Activated T-helper 1 cell treated with anti-CD3 and anti-CD28 coated beads, Interleukin-12 subunit alpha, Interleukin-12 subunit beta, Interleukin-2, Interleukin-4 antibody, amounts not matched to agents 30 ng/mL and 10 ng/mL and 1 ng/mL, durations not matched to agents 14 hours and 24 hours and 36 hours (primary cell): Measurements from ENCODE around the gene GSE1. TPM values are rescaled to one million over a fixed set of nuclear protein-coding genes. Genes with fewer than 3 reads are reported as not detected.
A peak's percentile ranks its signal among the peaks of the same experiment; 100 is the strongest.

Source experiments
- DNase-seq: peaks from one replicate; pipeline ENCODE4 v3.0.0; 2021; ENCODE audit warnings: low spot score
- H3K27ac Mint-ChIP-seq: one replicate; pipeline ENCODE4 v1.8.0; 2021; ENCODE audit warnings: mild to moderate bottlenecking, mixed read lengths
- H3K27me3 Mint-ChIP-seq: one replicate; pipeline ENCODE4 v1.8.0; 2022; ENCODE audit warnings: mild to moderate bottlenecking, moderate library complexity, mixed read lengths; ENCODE audit not compliant: insufficient read depth
- H3K36me3 Mint-ChIP-seq: one replicate; pipeline ENCODE4 v1.8.0; 2021; ENCODE audit warnings: low read depth, mixed read lengths
- H3K4me1 Mint-ChIP-seq: one replicate; pipeline ENCODE4 v1.8.0; 2021; ENCODE audit warnings: low read depth, mixed read lengths
- H3K4me3 Mint-ChIP-seq: one replicate; pipeline ENCODE4 v1.8.0; 2021; ENCODE audit warnings: mild to moderate bottlenecking, moderate library complexity, mixed read lengths
- H3K9me3 Mint-ChIP-seq: one replicate; pipeline ENCODE4 v1.8.0; 2021; ENCODE audit warnings: mixed read lengths
- intact Hi-C: fragments of 100-400 bp; cut with micrococcal nuclease; formaldehyde crosslinking; loops from one replicate; pipeline ENCODE4 v1.15.1; 2024
- total RNA-seq: library from RNA; stranded (reverse); gene quantifications from 2 replicates; pipeline ENCODE4 v1.2.3, GENCODE V29; 2022

GSE1 gene
- 35.2 and 35.3 TPM in 2 replicates for total RNA-seq

DNA sequence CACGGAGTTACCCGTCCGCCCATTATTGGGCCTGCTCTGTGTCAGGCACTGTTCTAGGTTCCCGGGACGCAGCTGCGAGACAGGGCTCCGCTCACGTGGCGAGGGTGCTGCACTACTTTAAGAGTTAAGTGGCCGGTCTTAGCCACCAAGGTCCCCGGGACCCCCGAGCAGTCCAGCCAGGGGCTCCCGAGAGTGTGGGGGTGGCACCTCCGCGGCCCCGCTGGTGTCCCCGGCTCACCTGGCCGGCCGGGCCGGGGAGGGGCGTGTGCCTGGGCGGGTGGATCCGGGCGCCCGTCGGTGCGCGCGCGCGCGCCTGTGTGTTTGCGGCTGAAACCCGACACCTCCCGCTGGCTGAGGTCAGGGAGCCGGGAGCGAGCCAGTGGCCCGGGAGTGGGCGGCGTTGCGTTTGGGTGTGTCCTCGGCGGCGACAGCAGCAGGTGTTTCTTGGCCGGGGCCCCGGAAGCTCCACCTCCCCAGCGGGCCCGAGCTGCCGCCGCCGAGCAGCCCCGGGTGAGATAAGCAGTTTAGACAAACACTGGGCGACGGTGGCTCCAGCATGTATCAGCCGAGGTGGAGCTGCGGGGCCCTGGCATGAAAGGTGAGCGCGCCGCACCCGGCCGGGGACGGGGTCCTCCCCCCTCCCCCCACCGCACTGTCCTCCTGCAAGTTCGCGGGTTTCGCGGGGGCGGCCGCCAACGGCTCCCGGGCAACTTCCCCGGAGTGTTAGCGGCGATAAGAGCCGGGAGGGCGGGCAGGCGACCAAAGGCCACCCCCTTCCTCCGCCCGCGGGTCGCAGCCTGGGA lies at the start of gene GSE1:
GSE1 (plus strand) TSS at position 522 of the 803 bp plus-strand sequence; CDS start at position 592, 70 bp downstream.
- no peaks in the 10 kb centered on the region for H3K36me3 Mint-ChIP-seq
- DNase-seq, result peak; percentile 57
- peak within 1 kb of the TSS; percentile 67 for H3K4me3 Mint-ChIP-seq
- peaks cover 21% of the 10 kb centered on the region for H3K27me3 Mint-ChIP-seq
- peaks cover 38% of the 10 kb centered on the region for H3K4me1 Mint-ChIP-seq
- intact Hi-C loops, result loop anchor here (2.0 to 10.0 kb wide), 3 partner anchors 306 to 498 kb away; partner anchors contain the start of gene CIBAR2
- no peaks in the 10 kb centered on the region for H3K9me3 Mint-ChIP-seq
- no peak within 1 kb of the TSS for H3K27ac Mint-ChIP-seq

DNA sequence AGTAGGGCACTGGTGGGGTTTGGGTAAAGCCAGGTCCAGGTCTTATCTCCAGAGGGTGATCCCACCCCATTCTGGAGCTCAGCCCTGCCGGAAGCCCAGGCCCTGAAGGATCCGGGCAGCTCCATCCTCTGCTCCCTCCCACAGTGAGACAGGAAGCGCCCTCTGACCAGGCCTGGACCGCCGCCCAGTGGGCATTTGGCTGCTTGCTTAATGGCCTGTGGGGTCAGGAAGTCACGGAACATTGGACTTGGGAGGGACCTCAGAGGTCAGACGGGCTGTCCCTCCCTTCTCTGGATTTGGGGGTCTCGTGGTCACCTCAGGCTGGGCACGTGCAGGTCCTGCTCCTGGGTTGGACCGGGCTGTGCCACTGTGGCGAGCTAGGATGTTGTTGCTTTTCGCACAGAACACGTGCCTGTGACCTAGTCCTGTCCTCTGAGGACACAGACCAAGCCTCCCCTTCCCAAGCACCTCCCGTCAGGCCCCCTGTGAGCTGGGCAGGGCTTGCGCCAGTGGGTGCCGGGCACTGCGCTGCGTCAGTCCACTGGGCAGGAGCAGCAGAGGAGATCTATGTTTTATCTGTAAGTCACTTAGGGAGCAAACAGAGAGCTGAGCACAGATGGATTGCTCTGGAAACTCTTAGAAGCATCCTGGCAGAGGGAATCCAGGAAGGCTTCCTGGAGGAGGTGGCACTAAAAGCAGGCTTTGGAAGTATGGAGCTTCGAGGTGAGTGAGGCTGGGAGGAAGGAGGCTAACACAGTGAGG lies 49.4 kb upstream of the GSE1 start:
- Mint-ChIP-seq H3K9me3 (no peaks in the 10 kb centered on the region), H3K27ac (no peak overlapping the region), H3K4me1 (peaks cover 31% of the 10 kb centered on the region), H3K4me3 (no peak overlapping the region), H3K27me3 (no peaks in the 10 kb centered on the region), H3K36me3 (no peaks in the 10 kb centered on the region)
- no peak for DNase-seq
- intact Hi-C loops, result loop anchor here (1.0 kb wide), 1 partner anchor 8 kb away; no protein-coding TSS in a partner anchor

DNA sequence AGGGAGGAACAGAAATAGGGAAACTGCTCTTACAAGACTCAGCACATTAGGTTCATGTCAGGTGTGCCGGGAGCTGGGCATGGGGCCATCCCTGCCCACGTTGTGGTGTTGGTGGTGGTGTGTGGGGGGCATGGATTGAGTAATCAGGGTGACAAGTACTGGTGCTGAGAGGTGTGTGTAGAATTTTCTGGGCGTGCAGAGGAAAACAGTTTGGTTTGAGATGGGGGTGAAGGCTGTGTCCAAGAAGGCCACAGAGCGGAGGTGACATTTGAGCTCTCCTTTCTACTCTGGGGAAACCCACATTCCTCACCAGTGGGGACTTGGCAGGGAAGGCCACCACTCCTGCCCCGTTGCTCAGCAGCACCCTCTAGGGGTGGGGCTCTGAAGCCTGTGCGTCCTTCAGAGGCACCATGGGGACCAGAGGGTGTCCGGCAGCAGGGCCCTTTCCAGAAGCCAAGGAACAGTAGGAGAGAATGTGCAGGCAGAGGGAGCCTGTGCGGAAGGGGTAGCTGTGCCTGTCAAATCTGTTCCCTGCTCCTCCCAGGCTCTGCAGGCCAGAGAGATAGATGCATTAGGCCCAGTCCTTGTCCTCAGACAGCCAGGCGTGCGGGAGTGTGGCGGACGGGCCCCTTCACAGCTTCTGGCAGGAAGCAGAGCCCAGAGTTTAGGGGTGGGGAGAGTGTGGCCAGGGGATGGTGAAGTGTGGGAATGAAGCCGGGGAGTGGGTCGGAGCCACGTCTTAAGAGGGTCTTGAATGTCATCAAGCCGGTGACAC lies 48.7 kb upstream of the GSE1 start:
- Mint-ChIP-seq H3K4me3 (no peak overlapping the region), H3K4me1 (peaks cover 31% of the 10 kb centered on the region), H3K27ac (no peak overlapping the region), H3K36me3 (no peaks in the 10 kb centered on the region), H3K27me3 (no peaks in the 10 kb centered on the region), H3K9me3 (peaks cover 5% of the 10 kb centered on the region)
- DNase-seq, result no peak
- intact Hi-C loops, result loop anchor here (1.0 kb wide), 1 partner anchor 9 kb away; no protein-coding TSS in a partner anchor

DNA sequence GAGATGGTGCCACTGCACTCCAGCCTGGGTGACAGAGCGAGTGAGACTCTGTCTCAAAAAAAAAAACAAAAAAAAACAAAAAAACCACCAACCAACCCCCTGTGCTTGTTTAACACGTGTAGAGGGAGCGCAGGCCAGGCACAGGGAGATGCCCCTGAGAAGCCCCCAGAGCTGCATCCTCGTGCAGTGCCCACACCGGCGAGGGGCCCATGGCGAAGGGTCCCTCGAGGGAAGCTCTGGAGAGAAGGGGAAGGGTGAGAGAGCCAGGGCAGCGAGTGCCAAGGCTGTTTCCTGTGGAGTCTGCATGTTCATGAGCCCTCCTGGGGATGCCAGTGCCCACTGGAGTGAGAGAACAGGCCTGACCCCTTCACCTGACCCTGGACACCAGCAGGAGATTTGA lies 47.8 kb upstream of the GSE1 start:
- Mint-ChIP-seq H3K4me3 (no peak overlapping the region), H3K27ac (no peak overlapping the region), H3K27me3 (no peaks in the 10 kb centered on the region), H3K36me3 (no peaks in the 10 kb centered on the region), H3K9me3 (peaks cover 8% of the 10 kb centered on the region), H3K4me1 (peaks cover 38% of the 10 kb centered on the region)
- no peak for DNase-seq
- intact Hi-C loops, result no loop called here

DNA sequence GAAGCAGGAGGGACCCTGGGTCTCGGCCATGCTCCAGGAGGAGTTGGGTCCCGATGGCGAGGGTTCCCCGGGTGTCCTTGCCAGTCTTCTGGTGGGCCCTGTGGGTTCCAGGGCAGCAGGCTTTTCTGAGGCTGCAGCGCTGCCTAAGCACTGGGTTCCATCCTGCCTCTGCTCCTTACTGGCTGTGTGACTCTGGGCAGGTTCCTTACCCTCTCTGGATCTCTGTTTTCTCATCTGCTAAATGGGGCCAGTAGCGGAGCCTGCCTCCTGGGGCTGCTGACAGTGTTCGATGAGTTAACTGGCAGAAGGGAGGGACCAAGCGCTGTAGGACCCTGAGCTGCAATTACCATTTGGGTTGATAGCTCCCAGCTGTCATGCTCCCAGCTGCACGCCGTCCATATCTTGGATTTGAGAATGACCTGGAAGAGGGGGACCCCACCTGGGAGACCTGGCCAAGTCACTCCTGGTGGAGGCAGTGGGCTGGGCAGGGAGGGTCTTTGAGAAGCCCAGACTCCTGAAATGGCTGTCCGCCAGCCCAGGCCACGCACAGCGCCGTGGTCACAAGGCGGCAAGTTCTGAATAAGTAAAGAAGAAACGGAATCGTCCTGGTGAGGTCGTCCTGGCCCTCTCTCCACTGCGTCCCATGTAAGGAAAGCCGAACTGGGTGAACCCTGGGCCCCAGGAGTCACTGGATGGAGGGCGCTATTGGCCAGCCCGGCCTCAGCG lies 47.2 kb upstream of the GSE1 start:
- H3K4me1 Mint-ChIP-seq, result peaks cover 41% of the 10 kb centered on the region
- no peaks in the 10 kb centered on the region for H3K27me3 Mint-ChIP-seq
- DNase-seq, result no peak
- H3K36me3 Mint-ChIP-seq, result peaks cover 3% of the 10 kb centered on the region
- intact Hi-C loops, result no loop called here
- H3K27ac Mint-ChIP-seq, result no peak overlapping the region
- H3K9me3 Mint-ChIP-seq, result peaks cover 8% of the 10 kb centered on the region
- no peak overlapping the region for H3K4me3 Mint-ChIP-seq

DNA sequence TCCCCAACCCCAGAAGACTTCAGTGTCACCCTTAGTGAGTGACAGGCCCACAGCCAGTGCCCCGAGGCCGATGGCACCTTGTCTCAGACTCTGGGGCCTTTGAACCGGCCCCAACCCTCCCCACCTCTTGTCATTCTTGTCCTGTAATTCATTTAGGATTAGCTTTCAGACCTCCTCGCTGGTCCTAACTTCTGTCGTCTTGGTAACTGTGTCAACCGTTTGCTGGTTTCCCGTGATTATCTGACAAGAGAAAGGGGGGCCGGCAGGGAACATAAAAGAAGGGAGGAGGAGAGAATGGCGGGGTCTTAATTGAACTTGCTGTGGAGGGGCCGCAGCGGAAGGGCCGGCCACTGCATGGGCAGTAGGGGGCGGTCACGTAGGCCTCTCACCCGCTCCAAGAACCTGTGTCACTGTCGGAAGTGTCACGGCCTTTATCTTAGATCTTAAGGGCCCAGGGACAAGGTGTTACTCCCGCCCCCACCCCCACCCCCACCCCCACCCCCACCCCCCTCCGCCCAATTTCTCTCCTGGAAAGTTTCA lies 46.5 kb upstream of the GSE1 start:
- Mint-ChIP-seq H3K36me3 (peaks cover 6% of the 10 kb centered on the region), H3K4me1 (peaks cover 48% of the 10 kb centered on the region), H3K27ac (no peak overlapping the region), H3K9me3 (peaks cover 8% of the 10 kb centered on the region), H3K27me3 (no peaks in the 10 kb centered on the region), H3K4me3 (no peak overlapping the region)
- intact Hi-C loops, result no loop called here
- DNase-seq, result no peak

DNA sequence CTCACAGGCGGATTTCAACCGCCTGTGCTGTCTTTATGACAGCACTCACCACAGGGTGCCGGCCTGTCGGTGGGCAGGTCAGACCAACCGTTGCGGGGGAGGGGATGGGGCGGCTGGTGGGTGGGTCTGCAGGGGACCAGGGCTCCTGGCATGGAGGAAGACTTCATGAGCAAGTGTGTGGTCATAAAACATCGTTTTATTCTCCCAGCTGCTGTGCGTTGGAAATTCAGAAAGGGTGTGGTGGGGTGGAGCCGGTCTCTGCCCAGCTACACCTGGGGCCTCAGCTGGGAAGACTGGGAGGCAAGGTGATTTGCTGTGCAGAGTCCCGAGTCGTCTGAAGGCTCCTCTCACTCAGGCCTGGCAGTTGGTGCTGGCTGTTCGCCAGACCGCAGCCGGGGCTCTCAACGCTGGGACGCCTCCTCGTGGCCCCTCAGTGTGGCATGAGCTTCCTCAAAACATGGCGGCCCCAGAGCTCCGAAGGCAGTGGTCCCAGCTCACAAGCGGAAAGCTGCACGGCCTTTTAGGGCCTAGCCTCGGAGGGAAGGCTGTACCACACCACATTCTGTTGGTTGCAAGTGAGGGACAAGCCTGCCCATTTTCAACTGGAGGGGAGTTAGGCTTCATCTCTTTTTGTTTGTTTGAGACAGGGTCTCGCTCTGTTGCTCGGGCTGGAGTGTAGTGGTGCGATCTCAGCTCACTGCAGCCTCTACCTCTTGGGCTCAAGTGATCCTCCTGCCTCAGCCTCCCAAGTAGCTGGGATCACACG lies 45.8 kb upstream of the GSE1 start:
- intact Hi-C loops, result no loop called here
- no peak for DNase-seq
- peaks cover 8% of the 10 kb centered on the region for H3K9me3 Mint-ChIP-seq

DNA sequence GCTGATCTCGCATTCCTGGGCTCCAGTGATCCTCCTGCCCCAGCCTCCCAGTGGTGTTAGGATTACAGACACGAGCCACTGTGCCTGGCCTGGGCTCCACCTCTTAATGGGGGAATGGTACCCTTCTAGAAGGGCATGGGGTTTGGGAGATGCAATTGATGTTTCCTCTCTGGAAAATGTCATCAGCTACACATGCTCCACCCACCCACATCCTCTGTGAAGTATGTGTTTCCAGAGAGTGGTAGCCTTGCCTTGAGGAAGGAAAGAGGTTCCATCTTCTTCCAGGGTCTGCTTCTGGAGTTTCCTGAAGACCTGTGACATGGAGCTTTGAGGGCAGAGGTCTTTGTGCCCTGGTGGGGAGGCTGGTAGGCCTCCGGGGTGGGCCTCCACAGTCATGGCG lies 45.2 kb upstream of the GSE1 start:
- intact Hi-C loops, result no loop called here
- no peak overlapping the region for H3K27ac Mint-ChIP-seq
- peaks cover 8% of the 10 kb centered on the region for H3K9me3 Mint-ChIP-seq
- H3K36me3 Mint-ChIP-seq, result peaks cover 11% of the 10 kb centered on the region
- no peaks in the 10 kb centered on the region for H3K27me3 Mint-ChIP-seq
- H3K4me1 Mint-ChIP-seq, result peaks cover 57% of the 10 kb centered on the region
- H3K4me3 Mint-ChIP-seq, result no peak overlapping the region
- no peak for DNase-seq

More for the DNA sequence above, 45.8 kb upstream of the GSE1 start:
- Mint-ChIP-seq H3K4me3 (no peak overlapping the region), H3K27ac (no peak overlapping the region), H3K27me3 (no peaks in the 10 kb centered on the region), H3K4me1 (peaks cover 55% of the 10 kb centered on the region), H3K36me3 (peaks cover 9% of the 10 kb centered on the region)

DNA sequence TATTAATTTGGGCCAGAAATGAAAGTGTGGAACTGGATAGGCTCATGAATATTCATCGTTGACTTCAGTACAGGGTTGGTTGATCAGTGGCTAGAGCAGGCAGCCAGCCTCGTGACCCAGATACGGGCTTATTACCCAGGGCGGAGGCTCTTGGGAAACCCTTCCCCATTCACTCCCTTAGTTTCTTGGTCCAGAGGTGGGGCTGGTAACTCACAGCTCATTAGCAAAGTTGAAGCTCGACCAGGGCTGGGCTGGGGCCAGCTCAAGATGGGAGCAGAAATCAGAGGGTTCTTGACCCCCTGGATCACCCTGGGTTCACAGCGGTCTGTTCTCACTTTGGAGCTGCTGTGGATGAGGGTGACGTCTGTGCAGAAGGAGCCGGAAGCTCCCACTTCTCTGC lies 44.6 kb upstream of the GSE1 start:
- no peak for DNase-seq
- H3K4me3 Mint-ChIP-seq, result no peak overlapping the region
- no peak overlapping the region for H3K27ac Mint-ChIP-seq
- no peaks in the 10 kb centered on the region for H3K27me3 Mint-ChIP-seq
- H3K4me1 Mint-ChIP-seq, result peaks cover 57% of the 10 kb centered on the region
- intact Hi-C loops, result no loop called here
- peaks cover 8% of the 10 kb centered on the region for H3K9me3 Mint-ChIP-seq
- H3K36me3 Mint-ChIP-seq, result peaks cover 11% of the 10 kb centered on the region

DNA sequence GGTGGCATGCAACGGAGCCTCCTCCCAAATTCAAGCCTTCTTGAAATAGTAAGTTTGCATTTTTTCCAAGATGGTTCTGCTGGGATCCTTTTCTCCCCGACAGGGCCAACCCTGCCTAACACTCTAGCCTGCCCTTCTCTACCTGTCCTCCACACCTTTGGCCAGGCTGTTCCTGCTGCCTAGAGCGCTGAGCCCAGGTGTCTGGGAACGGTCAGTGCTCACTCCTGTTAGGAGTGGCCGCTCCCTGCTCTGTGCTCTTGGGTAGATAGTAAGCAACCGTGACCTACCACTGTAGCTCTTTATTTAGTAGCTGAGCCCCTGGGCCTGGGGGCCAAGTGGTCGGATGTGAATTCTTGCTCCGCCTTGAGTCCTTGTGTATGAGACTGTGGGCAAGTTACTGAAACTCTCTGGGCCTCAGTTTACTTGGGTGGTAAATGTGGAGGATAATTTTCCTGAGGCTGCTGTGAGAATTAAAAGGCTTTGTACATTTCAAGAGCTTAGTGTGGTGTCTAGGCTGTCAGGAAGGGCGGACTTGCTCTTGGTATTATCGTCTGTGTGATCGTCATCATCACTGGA lies 44.0 kb upstream of the GSE1 start:
- DNase-seq, result no peak
- H3K27me3 Mint-ChIP-seq, result no peaks in the 10 kb centered on the region
- H3K4me3 Mint-ChIP-seq, result no peak overlapping the region
- H3K9me3 Mint-ChIP-seq, result peaks cover 8% of the 10 kb centered on the region
- intact Hi-C loops, result no loop called here
- H3K27ac Mint-ChIP-seq, result no peak overlapping the region
- H3K4me1 Mint-ChIP-seq, result peaks cover 52% of the 10 kb centered on the region
- peaks cover 11% of the 10 kb centered on the region for H3K36me3 Mint-ChIP-seq

DNA sequence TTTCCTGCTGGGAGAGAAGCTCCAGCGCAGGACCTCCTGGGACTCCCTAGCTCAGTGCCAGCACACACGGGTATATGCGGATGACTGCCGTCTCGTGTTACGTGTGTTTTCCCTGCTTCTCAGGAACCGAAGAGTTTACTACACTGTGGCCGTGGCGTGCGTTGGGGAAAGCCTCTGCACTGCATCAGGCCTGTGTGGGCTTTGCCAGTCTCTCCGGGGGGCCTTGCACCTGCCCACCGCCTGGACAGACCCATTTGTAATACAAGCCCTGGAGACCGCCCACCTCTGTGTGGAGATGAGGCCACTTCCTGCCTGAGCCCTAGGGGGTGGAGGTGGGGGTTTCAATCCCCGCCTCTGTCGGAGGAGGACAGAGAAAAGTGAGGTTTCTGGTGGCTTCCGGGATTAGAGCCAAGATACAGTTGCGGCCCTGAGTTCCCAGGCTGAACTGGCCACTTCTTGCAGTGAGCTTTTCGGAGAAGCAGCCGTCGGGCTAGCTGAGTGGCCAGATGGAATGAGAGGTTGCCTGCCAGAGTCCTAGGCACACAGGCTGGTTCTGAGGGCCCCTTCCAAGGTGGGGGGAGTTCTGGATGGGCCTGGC lies 43.4 kb upstream of the GSE1 start:
- Mint-ChIP-seq H3K4me3 (no peak overlapping the region), H3K27ac (peak overlapping the region; percentile 52), H3K4me1 (peaks cover 46% of the 10 kb centered on the region), H3K36me3 (peaks cover 11% of the 10 kb centered on the region), H3K9me3 (peaks cover 8% of the 10 kb centered on the region), H3K27me3 (no peaks in the 10 kb centered on the region)
- no peak for DNase-seq
- intact Hi-C loops, result no loop called here
